VCaP (cell line): ENCODE results near the gene SARNP.

Source experiments
- H3K27ac ChIP-seq: fragments of 450-650 bp; 2 replicates; pipeline ENCODE4 v1.5.1; 2017
- CTCF ChIP-seq: fragments of 450-650 bp; conservative IDR thresholded peaks from 2 replicates; pipeline ENCODE4 v1.5.1; 2017; ENCODE audit warnings: mild to moderate bottlenecking, moderate library complexity

Gene SARNP

DNA sequence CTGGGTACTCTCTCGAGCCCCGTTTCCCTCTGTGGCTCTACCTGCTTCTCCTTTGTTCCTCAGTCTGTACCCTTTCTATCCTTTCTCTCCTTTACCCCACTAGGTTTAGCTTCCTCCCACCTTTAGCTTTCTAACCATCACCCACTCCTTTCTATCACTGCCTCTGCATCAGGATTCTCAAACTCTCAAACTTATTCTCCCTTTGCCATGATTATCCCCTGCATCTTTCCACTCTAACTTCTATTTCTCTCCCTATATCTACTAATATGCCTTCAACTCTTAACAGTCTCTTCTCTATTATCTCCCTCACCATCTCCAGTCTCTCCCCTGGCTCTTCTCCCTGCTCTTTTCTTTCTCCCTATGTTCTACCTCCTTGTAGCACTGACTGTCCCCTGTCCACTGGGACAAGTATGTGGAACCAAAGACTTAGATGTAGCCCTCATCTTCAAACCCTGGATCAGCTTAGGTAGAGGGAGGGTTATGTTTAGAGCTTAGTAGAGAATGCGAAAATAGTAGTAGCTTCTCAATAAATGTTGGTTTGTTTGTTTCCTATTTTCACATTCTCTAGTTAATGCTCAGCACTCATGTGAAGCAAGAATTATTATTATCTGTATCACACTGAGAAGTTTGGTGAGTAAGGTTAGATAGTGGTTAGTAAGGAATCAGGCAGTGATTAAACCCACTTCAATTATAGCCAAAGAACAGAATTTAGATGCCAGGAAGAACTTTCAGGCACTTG is 71.2 kb downstream of the SARNP start:
- no peak for TF ChIP-seq CTCF
- peak overlapping the region; percentile 84; the same call in 1 of the 2 replicates for H3K27ac ChIP-seq

GRCh38 chr12:55745361-55746173 is 72.0 kb downstream of the SARNP start:
- H3K27ac ChIP-seq: peak overlapping the region; percentile 84; the same call in 1 of the 2 replicates

GRCh38 chr12:55744340-55745030 is 73.0 kb downstream of the SARNP start:
- TF ChIP-seq CTCF: no peak
- H3K27ac ChIP-seq: peak overlapping the region; percentile 84

More at GRCh38 chr12:55745361-55746173, 72.0 kb downstream of the SARNP start:
- TF ChIP-seq CTCF: no peak

DNA sequence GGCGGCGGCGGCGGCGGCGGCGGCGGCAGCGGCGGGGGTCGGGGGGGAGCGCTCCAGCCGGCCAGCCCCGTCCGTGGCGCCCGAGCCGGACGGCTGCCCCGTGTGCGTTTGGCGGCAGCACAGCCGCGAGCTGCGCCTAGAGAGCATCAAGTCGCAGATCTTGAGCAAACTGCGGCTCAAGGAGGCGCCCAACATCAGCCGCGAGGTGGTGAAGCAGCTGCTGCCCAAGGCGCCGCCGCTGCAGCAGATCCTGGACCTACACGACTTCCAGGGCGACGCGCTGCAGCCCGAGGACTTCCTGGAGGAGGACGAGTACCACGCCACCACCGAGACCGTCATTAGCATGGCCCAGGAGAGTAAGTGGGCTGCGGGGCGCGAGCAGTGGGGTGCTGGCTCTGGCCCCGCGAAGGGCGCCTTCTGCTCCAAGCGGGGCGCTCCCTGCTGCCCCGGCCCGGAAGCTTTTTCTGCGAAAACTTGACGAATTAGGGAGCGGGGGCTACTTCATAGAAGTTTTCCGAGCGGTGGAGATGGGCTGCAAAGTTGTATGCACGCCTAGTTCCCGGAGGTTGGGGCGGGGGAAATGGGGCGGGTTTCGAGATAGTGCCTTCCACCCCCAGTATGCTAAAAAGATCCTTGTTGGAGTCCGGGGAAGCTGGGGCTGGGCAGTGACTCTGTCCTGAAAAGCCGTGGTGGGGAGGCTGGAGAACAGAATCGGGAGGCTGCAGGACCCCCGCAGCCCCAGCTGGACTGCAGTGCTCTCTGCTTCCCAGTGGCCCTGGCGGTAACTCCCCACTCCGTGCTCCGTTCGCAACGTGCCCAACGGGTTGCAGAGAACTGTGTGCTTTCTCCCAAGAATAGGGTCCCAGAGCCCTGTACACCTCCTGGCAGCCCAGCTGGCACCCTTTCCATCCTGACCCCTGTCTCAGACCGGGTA is 73.9 kb downstream of the SARNP start:
- TF ChIP-seq CTCF: peak; percentile 21; the same call in 1 of the 2 replicates
- H3K27ac ChIP-seq: peak overlapping the region; percentile 84

- H3K27ac ChIP-seq: peak within 1 kb of the TSS; percentile 84
- TF ChIP-seq CTCF: no peak
These were observed 74.7 kb downstream of the SARNP start, which contains the start of gene GDF11 for GRCh38 chr12:55742719-55743405. TSS of gene GDF11 (plus strand) at chr12:55743122. CDS start at chr12:55743317, 195 bp downstream.

DNA sequence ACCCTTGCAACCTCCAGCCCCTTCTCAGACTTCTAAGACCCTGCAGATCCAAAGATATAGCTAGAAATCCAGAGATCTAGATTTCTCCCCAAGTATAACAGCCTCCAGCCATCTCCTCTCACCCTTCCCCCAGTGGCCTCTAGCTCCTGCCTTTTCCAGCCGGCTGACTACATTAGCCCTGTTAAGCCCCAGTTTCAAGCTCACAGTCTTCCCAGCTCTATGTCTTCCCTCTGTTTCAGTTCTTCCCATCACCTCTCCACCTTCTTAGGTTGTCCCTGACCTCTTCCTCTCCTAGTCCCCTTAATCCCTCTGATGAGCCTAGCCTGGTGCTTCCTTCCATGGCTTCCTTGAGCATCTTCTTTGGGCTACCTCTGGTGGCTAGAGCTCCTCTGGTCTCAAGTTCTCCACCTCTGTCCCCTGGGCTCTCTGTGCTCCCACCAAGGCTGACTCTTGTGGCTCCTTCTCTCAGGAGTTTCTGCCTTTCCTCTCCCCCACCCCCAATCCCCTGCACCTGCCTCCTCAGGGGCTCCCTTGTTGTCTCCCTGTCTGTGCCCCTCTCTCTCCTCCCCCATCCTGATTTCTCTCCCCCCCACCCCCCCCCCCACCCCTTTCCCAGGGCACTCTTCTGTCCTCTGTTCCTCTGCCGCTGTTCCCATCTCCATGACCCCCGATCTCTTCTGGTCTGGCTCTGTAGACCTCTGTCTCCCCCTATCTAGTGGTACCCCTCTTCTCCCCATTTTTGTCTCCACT is 75.4 kb downstream of the SARNP start:
- H3K27ac ChIP-seq: peak overlapping the region; percentile 84
- no peak for TF ChIP-seq CTCF
